NCI-H2081 treated with DMSO at 0.1 percent for 48 hours (cell line): ENCODE data around the gene CCN5.
"Not testable (repeated sequence)": the region's sequence is repeated elsewhere in the genome, so short reads cannot be mapped to it uniquely, and the experiment has no call there.

Experiments
- DNase-seq: peaks from one replicate; lab custom pipeline; 2025; lab: John Stamatoyannopoulos, UW

Gene CCN5

DNA sequence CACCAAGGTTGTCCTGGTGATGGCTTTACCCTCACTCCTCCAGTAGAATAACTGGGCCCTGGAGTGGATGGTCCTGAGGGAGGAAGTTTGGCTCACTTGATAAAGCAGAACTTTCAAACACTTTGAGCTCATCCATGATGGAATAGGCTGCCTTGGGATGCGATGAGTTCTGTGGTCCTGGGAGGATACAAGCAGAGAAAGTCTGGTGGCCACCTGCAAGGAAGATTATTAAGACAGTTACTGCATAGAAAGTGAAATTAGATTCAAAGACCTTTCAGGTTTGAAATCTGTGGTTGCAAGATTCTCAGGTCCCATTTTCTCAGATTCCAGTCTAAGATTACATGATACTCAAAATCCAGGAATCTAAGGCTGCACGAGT, 19.9 kb upstream of the CCN5 start:
- no peak for DNase-seq

DNA sequence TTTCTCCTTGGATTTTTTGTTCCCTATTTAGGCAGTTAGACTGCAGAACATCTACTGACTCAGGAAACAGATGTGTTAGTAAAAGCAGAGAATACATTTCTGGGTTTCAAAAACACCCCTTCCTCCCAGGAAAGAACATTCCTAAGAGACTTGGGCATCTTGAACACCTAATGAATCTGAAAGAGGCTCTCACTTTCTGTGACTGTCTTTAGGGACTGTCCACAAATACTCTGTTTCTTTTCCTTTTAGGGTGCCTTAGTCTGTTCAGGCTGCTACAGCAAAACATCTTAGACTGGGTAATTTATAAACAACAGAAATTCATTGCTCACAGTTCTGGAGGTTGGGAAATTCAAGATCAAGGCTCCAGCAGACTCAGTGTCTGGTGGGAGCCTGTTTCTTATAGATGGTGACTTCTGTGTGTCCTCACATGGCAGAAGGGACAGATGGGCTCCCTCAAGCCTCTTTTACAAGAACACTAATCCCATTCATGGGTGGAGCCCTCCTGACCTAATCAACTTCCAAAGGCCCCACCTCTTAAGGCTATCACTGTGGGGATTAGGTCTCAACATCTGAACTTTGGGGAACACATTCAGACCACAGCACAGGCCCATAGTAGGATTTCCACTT, 19.4 kb upstream of the CCN5 start:
- no peak for DNase-seq

- DNase-seq = no peak
These were observed 18.9 kb upstream of the CCN5 start for GRCh38 chr20:44696315-44696714.

DNA sequence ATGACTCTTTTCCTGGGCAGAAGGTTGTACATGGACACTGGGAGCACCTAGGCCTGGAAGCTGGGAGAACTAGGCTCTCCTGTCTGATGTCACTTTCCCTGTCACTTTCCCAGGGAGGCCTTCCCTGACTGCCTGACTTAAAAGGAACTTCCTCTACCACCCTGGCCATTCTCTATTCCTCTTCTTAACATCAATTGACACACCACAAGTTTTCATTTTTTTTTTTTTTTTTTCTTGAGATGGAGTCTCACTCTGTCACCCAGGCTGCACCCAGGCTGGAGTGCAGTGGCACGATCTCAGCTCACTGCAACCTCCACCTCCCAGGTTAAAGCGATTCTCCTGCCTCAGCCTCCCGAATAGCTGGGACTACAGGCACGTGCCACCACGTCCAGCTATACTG, 18.1 kb upstream of the CCN5 start:
- DNase-seq = not testable (repeated sequence)

DNA sequence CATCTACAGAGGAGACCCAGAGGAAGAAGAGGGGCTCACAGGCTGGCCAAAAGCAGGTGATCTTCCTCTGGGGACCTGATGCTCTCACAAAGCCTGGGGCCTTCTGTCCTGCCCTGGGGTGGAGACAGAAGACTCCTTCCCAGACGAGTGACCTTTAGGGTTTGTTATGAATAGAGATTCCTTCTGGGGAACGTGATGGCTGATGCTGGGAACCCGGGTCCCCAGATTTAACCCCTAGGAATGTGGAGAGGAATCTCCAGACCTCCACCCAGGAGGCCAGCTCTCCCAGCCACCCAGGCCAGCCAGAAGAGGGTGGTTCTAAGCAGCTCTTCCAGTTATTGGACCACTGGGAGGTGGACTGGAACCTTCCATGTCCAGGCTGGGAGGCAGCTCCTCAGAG, 16.8 kb upstream of the CCN5 start:
- DNase-seq = no peak

GRCh38 chr20:44700306-44700705, 14.9 kb upstream of the CCN5 start:
- DNase-seq = no peak

- DNase-seq = no peak
These were observed 13.9 kb upstream of the CCN5 start for GRCh38 chr20:44701118-44701857.

- DNase-seq = no peak
These were observed 13.3 kb upstream of the CCN5 start for GRCh38 chr20:44701858-44702256.

DNA sequence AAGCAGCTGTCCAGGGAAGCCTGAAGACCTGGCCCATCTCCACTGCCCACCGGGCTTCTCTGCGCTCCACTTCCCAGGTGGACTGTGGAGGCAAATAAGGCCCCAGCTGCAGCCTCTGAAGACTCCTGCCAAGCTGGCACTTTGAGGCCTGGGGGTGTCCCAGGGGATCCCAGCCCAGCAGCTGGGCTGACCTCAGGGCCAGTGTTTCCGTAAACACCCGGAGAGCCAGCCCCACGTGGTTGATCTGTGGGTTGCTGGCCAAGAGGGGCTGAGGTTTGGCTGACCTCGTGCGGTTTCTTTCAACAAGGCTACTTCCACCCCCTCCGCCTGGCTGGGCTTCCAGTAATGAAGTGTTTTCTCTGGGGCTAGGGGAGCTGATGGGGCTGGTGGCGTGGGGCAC, 12.4 kb upstream of the CCN5 start:
- no peak for DNase-seq

DNA sequence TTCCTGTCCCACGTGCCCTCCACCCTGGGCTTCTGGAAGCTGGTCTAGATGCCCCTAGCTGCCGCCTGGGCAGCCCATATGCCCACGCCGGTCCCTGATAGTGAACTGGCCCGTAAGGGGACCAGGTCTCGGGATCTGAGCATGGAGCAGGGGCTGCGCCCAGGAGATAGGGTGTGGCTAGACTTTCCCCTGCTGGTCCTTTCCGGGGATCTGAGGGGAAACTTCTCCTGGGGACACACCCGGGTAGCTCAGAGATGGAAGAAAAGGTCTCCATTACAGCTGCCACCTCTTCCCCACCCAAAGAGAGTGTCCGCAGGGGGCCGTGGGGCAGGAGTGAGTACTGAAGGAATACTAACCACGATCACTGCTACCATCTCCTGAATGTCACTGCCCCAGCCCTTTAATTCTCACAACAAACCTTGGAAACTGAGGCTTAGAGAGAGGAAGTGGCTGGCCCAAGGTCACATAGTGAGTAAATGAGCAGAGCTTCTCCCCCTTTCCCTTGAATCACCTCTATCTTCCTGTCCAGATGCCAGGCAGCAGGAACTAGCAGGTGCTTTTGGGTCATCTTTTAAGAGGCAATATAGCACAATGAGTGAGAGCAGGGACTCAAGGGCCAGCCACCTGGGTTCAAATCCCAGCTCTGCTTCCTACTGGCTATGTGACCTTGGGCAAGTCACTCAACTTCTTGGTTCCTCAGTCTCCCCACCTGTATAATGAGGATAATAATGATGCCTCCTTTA, 11.8 kb upstream of the CCN5 start:
- no peak for DNase-seq

- no peak for DNase-seq
These were observed 11.1 kb upstream of the CCN5 start for GRCh38 chr20:44703956-44704488.

DNA sequence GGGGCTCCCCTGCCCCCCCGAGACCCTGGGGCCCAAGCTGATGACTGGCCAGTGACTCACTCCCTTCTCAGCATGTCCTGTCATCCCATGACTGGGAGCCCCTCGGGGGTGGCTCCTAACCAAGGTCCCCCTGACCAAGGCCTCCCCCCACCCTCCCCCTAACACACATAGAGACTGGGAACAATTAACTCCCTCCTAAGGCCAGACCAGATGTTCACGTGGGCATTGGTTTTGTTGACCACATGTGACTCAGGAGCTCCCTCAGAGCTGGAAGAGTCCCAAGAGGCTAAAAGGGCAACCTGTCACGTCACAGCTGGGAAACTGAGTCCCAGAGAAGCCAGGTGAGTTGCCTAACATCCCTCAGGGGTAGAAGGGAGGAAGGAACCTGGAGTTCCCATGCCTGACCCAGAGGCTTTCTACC, 10.6 kb upstream of the CCN5 start:
- no peak for DNase-seq

DNA sequence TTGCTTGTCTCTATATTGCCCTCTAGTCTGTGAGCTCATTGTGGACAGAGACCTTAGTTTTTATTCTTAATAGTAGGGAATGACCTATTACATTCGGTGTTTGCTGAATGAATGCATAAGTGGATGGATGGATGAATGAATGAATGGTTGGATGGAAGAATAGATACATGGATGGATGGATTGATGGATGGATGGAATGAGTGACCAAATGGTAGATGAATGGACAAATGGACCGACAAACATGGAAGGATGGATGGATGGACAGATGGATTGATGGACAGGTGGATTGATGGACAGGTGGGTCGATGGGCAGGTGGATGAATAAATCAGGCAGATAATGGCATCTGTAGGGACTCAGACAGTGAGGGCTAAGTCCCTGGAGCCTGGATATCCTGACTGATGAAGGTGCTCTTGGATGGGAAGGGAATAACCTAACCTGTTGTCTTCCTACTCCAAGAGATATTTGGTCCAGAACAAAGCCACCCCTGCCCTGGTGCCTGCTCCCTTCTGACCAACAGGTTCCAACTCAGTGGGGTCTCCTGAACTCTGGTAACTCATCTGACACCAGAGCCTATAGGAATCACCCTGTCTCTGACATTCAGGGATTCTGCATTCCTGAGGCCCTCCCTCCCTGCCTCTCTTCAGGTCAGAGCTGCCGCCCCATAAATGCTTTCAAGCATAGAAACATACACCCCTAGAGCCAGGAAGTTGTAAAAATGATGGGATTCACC, 9.6 kb upstream of the CCN5 start:
- DNase-seq = no peak

- DNase-seq = no peak
These were observed 8.7 kb upstream of the CCN5 start for GRCh38 chr20:44706301-44707017.

DNA sequence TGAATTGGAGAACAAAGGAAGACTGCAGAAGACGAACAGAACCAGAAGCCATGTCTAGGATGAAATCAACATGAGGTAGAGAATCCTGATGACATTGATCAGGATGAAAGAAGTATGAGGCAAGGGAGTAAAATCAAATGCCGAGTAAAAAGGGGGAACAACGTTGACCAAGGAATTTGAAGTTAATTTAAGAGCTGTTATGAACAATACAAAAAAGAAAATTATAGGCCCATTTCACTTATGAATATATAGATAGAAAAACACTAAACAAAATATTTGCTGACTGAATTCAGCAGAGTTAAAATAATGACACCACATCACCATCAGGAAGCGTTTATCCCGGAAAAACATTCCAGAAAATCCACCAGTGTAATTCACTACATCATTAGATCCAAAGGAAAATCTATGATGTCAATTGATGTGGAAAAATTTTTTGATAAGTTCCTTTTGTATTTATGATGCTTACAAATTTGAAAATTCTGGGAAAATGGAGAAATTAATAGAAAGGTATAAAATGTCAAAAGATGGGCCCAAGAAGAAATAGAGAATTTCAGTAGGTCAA, 8.1 kb upstream of the CCN5 start:
- no peak for DNase-seq

DNA sequence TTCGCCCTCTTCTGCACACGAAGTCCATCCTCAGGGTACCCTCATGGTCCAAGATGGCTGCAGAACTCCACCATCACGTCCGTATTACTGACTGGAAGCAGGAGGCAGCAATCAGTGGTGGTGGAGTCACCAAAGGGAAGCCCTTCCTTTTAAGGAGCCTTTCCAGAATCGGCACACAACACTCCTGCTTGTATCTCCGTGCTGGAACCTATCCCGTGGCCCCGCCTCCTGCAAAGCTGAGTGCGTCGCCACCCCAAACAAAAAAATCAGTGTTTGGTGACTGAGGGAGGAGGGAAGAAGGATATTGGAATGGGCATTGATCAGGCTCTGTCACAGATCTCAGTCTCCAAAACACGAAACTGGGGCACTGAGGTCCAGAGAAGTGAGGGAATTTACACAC, 5.8 kb upstream of the CCN5 start:
- DNase-seq = no peak

GRCh38 chr20:44709797-44710196, 5.4 kb upstream of the CCN5 start:
- DNase-seq = no peak

DNA sequence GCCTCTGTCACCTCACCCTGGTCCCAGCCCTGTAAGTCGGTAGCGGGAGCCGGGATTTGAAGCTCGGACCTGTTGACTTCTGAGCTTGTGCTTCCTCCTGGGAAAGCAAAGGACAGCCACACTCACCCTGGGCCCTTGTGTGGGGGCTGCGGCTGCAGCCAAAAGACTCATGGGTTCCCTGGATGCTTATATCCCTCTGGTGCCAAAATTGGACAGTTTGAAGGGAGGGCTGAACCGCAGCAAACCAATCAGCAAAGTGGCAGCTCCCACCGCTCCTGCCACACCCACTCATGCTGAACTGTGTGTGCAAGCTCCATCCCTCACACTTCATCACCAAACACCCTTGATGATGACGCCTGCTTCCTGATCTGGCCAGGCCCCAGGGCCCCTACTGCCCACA, 3.9 kb upstream of the CCN5 start:
- no peak for DNase-seq

DNA sequence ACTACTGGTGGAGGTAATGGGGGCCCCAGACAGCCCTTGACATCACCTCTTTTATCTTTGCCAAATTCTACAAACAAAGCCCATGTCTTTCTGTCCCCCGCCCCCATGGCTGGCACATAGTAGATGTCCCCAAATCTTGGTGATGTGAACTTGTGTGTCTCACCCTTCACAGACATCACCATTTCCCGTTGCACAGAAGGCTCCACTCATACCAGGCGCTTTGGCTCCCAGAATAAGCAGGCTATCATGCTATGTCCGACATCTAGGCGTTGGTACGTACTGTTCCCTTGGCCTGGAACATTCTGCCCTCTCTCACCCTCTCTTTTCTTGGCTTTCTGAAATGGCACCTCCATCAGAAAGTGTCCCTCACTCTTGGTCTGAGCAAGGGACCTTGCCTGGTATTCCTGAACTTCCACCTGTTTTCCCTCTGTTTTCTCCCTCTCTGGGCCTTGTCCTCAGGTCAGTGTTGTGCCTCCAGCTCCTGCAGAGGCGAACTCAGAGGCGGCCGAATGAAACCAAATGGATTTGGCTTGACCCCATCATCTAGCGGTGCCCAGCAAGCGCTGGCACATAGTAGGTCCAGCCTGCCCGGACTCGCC, 968 bp upstream of the CCN5 start:
- DNase-seq = no peak

DNA sequence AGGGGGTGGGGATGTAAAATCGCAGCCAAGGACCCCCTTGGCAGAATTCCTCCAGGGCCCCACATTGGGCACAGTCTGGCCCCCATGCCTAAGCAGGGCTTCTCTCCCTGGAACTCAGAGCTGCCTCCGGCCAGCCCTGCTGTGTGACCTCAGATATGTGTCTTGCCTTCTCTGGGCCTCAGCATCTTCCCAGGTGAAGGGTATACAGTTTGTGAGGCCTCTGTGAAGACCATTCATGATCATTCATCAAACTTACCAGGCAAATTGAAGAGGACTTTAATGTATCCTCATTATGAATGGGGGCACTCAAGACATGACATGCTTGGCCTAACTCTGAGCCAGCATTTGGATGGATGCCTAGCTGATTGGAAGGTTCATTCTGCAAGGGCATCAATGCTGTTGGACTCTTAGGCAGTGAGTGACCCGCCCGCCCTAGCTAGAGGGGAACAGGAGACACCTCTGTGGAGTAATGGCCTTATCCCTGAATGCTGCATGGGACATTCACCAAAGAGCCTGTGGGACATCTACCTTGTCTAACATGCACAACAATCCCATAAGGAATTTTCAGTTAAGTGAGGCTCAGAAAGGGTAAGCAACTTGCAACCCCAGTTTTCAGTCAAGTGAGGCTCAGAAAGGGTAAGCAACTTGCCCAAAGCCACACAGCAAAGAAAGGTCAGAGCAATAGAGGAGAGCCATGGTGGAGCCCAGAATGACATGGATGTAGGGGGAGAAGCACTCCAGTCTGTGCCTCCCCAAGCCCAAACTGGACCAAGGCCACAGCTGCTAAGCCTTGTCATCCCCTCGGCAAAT, 535 bp downstream of the CCN5 start:
- DNase-seq = no peak
